Endothelial cell of umbilical vein (primary cell): ENCODE results near the gene APBB1. TPM values are rescaled to one million over a fixed set of nuclear protein-coding genes. Genes with fewer than 3 reads are reported as not detected.
A peak's percentile ranks its signal among the peaks of the same experiment; 100 is the strongest.

Experiments used
- BruUV-seq: library from RNA; stranded (reverse); fragments of 400-500 nt; replicated peaks from 2 replicates; lab custom pipeline; 2021; lab: Mats Ljungman, UMichigan
- CTCF ChIA-PET: fragments of 300-600, 350-600 bp; sonication (Branson Sonifier 250); formaldehyde crosslinking; loops from one replicate; lab custom pipeline; 2021; ENCODE audit warnings: antibody characterized with exemption, inconsistent platforms; lab: Charles Lee
- POLR2A ChIA-PET: fragments of 300-600, 350-600 bp; sonication (Branson Sonifier 250); formaldehyde crosslinking; loops from one replicate; lab custom pipeline; 2021; ENCODE audit warnings: antibody characterized with exemption, inconsistent platforms; lab: Charles Lee
- DNase-seq: peaks from one replicate; pipeline ENCODE4 v3.0.0-alpha.2; 2011; ENCODE audit warnings: low read depth, low spot score
- FAIRE-seq: peaks from 2 replicates; lab custom pipeline; 2011; peaks lifted over from hg19 to GRCh38; lab: Jason Lieb, UNC
- H2AFZ ChIP-seq: 2 replicates; pipeline ENCODE4 v1.6.0; 2012; ENCODE audit warnings: low read depth, low read length, control low read depth, inconsistent platforms
- H3K27ac ChIP-seq: 2 replicates; pipeline ENCODE4 v1.5.1; 2011; ENCODE audit warnings: low read depth, mild to moderate bottlenecking, control low read depth, low read length, moderate library complexity; ENCODE audit not compliant: insufficient read depth
- H3K27me3 ChIP-seq, 2 experiments: 2 replicates each; pipeline versions ENCODE4 v1.6.0 to v1.6.1; 2011; ENCODE audit warnings: low read length in 2 of 2, mixed read lengths in 1 of 2; ENCODE audit not compliant: control insufficient read depth in 2 of 2, insufficient read depth in 2 of 2
- H3K36me3 ChIP-seq, 2 experiments: 2 replicates in 1 of 2; 3 replicates in 1 of 2; pipeline ENCODE4 v1.5.1; 2011; ENCODE audit warnings: low read length in 2 of 2, mild to moderate bottlenecking in 1 of 2, moderate library complexity in 1 of 2; ENCODE audit not compliant: control insufficient read depth in 2 of 2, insufficient read depth in 2 of 2; ENCODE audit errors: extremely low read depth in 1 of 2
- H3K4me1 ChIP-seq: 3 replicates; pipeline ENCODE4 v1.5.1; 2011; ENCODE audit warnings: mild to moderate bottlenecking, low read length; ENCODE audit not compliant: control insufficient read depth, insufficient read depth; ENCODE audit errors: extremely low read depth
- H3K4me2 ChIP-seq: 2 replicates; pipeline ENCODE4 v1.6.1; 2011; ENCODE audit warnings: low read length, control low read depth, mixed read lengths; ENCODE audit not compliant: insufficient read depth
- H3K4me3 ChIP-seq, 3 experiments: fragments of 200-600 bp in 1 of 3; sonication (generic), shearing (Covaris generic) in 1 of 3; replicated peaks in 1 of 3; 2 replicates each; pipeline ENCODE4 v1.5.1; 2011 to 2016; ENCODE audit warnings: control low read depth in 3 of 3, low read length in 3 of 3, mild to moderate bottlenecking in 2 of 3, inconsistent platforms in 1 of 3, low read depth in 1 of 3, moderate library complexity in 1 of 3; ENCODE audit not compliant: insufficient read depth in 1 of 3
- H3K79me2 ChIP-seq: 2 replicates; pipeline ENCODE4 v1.6.0; 2012; ENCODE audit warnings: low read length, inconsistent platforms; ENCODE audit not compliant: control insufficient read depth, insufficient read depth
- H3K9ac ChIP-seq: replicated peaks from 2 replicates; pipeline ENCODE3; 2011; ENCODE audit warnings: low read length, control low read depth; ENCODE audit not compliant: insufficient read depth; ENCODE audit errors: extremely low read depth
- H3K9me1 ChIP-seq: replicated peaks from 3 replicates; pipeline ENCODE4 v1.6.0; 2011; ENCODE audit warnings: mild to moderate bottlenecking, low read length; ENCODE audit not compliant: control insufficient read depth, insufficient read depth; ENCODE audit errors: extremely low read depth
- H3K9me3 ChIP-seq: replicated peaks from 2 replicates; pipeline ENCODE4 v1.5.1; 2012; ENCODE audit warnings: low read length, inconsistent platforms; ENCODE audit not compliant: control insufficient read depth, insufficient read depth
- H4K20me1 ChIP-seq: replicated peaks from 2 replicates; pipeline ENCODE3; 2011; ENCODE audit warnings: mild to moderate bottlenecking, low read length; ENCODE audit not compliant: control insufficient read depth, insufficient read depth; ENCODE audit errors: extremely low read depth
- CTCF ChIP-seq, 2 donors: IDR thresholded peaks; 1 replicate in 1 of 2; 2 replicates in 1 of 2; pipeline ENCODE4 v1.5.1; 2011; ENCODE audit warnings: low read length in 2 of 2, mild to moderate bottlenecking in 2 of 2, moderate library complexity in 2 of 2, control low read depth in 1 of 2, inconsistent platforms in 1 of 2, low read depth in 1 of 2; ENCODE audit not compliant: insufficient read depth in 1 of 2; ENCODE audit errors: extremely low read depth in 1 of 2
- EZH2 ChIP-seq: IDR thresholded peaks from 2 replicates; pipeline ENCODE4 v1.6.1; 2012; ENCODE audit warnings: borderline replicate concordance, low read depth, mild to moderate bottlenecking, moderate library complexity, low read length, inconsistent platforms; ENCODE audit not compliant: severe bottlenecking
- FOS ChIP-seq: IDR thresholded peaks from 2 replicates; pipeline ENCODE4 v1.6.1; 2011; ENCODE audit warnings: mild to moderate bottlenecking, low read length, moderate library complexity, borderline replicate concordance; ENCODE audit not compliant: insufficient read depth
- GATA2 ChIP-seq: IDR thresholded peaks from 2 replicates; pipeline ENCODE4 v1.7.0; 2011; ENCODE audit warnings: low read depth, mild to moderate bottlenecking, moderate library complexity, mixed read lengths, low read length; ENCODE audit not compliant: insufficient read length, insufficient read depth
- JUN ChIP-seq: IDR thresholded peaks from 2 replicates; pipeline ENCODE4 v1.6.1; 2011; ENCODE audit warnings: borderline replicate concordance, low read depth; ENCODE audit not compliant: insufficient read length, insufficient read depth
- MAX ChIP-seq: IDR thresholded peaks from 2 replicates; pipeline ENCODE4 v1.6.1; 2011; ENCODE audit not compliant: insufficient read depth, insufficient read length
- MYC ChIP-seq: IDR thresholded peaks from one replicate; pipeline ENCODE4 v1.6.1; 2011; ENCODE audit warnings: mild to moderate bottlenecking, low read depth, low read length
- POLR2A ChIP-seq: IDR thresholded peaks from 2 replicates; pipeline ENCODE4 v1.6.1; 2012; ENCODE audit warnings: low read depth, mild to moderate bottlenecking, control low read depth, low read length
- POLR2AphosphoS5 ChIP-seq: IDR thresholded peaks from 2 replicates; pipeline ENCODE4 v1.6.1; 2012; ENCODE audit warnings: low read depth, mild to moderate bottlenecking, control low read depth, low read length, moderate library complexity; ENCODE audit not compliant: insufficient read depth
- dilution Hi-C: fragments of 300-500 bp; cut with MboI; formaldehyde crosslinking; loops from one replicate; pipeline ENCODE4 v1.15.0; 2019; ENCODE audit warnings: low sequenced_read_pairs; ENCODE audit not compliant: extremely low pct_ligation_motif_present
- intact Hi-C: fragments of 100-400 bp; cut with micrococcal nuclease; formaldehyde crosslinking; loops from one replicate; pipeline ENCODE4 v1.10.0; 2022
- polyA plus RNA-seq, 4 experiments: library from polyadenylated mRNA; depleted of rRNA in 3 of 4; stranded (reverse) in 3 of 4; unstranded in 1 of 4; fragments of >200 nt; gene quantifications; 2 replicates each; pipeline versions ENCODE4 v1.2.1 to v1.2.3, GENCODE V29; 2011 to 2012; ENCODE audit warnings: missing spikeins in 1 of 4
- total RNA-seq: library from RNA; stranded (reverse); gene quantifications from 2 replicates; pipeline ENCODE4 v1.2.3, GENCODE V29; 2021

The APBB1 gene
- total and polyA plus RNA-seq, 2 donors (not counting 3 experiments of a cell fraction or from before 2014, with no cell fraction given) = 48.0 to 63.5 TPM

GRCh38 chr11:6378640-6378989 lies 40.3 kb downstream of the APBB1 start:
- Histone ChIP-seq H3K4me3 (peak overlapping the region in 1 of 3 experiments; percentile 27), H3K79me2 (no peaks in the 10 kb centered on the region), H3K9me1 (no peaks in the 10 kb centered on the region), H2AFZ (peak overlapping the region; percentile 44), H3K4me1 (peaks cover 17% of the 10 kb centered on the region), H3K27ac (peak overlapping the region; percentile 66), H3K4me2 (peak overlapping the region; percentile 75), H3K36me3 (no peaks in the 10 kb centered on the region), H3K9ac (peak overlapping the region; percentile 12), H4K20me1 (no peaks in the 10 kb centered on the region), H3K27me3 (no peaks in the 10 kb centered on the region), H3K9me3 (no peaks in the 10 kb centered on the region)
- FAIRE-seq (no peak), DNase-seq (no peak)
- CTCF ChIA-PET = interaction anchor here (0.6 to 10.2 kb wide), 90 partner anchors 11 to 548 kb away, joined by 3 to 638 read pairs (median 6); partner anchors contain the start of genes APBB1, ARFIP2, FHIP1B and HPX
- no peak for TF ChIP-seq JUN
- TF ChIP-seq EZH2 = no peak
- no peak for TF ChIP-seq GATA2
- no peak for TF ChIP-seq CTCF (IDR thresholded peaks at IDR 0.05; ENCODE audit: extremely low read depth in 1 of 2, insufficient read depth in 1 of 2, low read depth in 1 of 2, low read length in 2 of 2)
- TF ChIP-seq MYC = no peak
- no peak for TF ChIP-seq MAX
- no peak for TF ChIP-seq POLR2A
- TF ChIP-seq POLR2AphosphoS5 = no peak
- TF ChIP-seq FOS = no peak
- POLR2A ChIA-PET = interaction anchor here (0.8 to 2.2 kb wide), 5 partner anchors 12 to 103 kb away, joined by 3 to 12 read pairs (median 9); partner anchors contain the start of genes APBB1, ARFIP2, SMPD1 and TIMM10B
- dilution Hi-C loops (no loop called here), intact Hi-C loops (loop anchor here (2.0 kb wide), 1 partner anchor 228 kb away; no protein-coding TSS in a partner anchor)
- TSS peak; percentile 86 for BruUV-seq
